Neural progenitor cell (in vitro differentiated cells): ENCODE measurements around the gene NETO1.

ENCODE experiments used
- EZH2 ChIP-seq: fragments of 200-600 bp; sonication (generic); IDR thresholded peaks from 2 replicates; pipeline ENCODE4 v1.6.1; 2017; ENCODE audit warnings: antibody characterized with exemption, mild to moderate bottlenecking, moderate library complexity
- TF ChIP-seq, protein P1 (sequence below): fragments of 200-600 bp; sonication (generic); IDR thresholded peaks from 2 replicates; pipeline ENCODE4 v1.5.1; 2017; ENCODE audit warnings: antibody characterized with exemption, mild to moderate bottlenecking

DNA sequence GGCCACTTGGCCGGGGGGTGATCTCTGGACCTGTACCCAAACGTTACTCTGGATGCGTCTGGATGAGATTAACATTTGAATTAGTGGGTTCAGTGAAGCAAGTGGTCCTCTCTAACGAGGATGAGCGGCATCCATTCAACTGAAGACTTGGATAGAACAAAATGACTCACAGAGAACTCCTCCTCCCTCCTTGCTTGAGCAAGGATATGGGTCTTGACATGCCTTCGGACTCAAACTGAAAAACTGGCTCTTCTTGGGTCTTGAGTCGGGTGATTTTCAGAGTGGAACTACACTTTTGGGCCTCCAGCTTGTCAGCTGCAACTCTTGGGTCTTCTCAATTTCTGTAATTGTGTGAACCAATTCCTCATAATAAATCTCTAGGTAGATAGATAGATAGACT is 47.2 kb downstream of the NETO1 start:
- no peak for TF ChIP-seq EZH2
- TF ChIP-seq, protein P1, sequence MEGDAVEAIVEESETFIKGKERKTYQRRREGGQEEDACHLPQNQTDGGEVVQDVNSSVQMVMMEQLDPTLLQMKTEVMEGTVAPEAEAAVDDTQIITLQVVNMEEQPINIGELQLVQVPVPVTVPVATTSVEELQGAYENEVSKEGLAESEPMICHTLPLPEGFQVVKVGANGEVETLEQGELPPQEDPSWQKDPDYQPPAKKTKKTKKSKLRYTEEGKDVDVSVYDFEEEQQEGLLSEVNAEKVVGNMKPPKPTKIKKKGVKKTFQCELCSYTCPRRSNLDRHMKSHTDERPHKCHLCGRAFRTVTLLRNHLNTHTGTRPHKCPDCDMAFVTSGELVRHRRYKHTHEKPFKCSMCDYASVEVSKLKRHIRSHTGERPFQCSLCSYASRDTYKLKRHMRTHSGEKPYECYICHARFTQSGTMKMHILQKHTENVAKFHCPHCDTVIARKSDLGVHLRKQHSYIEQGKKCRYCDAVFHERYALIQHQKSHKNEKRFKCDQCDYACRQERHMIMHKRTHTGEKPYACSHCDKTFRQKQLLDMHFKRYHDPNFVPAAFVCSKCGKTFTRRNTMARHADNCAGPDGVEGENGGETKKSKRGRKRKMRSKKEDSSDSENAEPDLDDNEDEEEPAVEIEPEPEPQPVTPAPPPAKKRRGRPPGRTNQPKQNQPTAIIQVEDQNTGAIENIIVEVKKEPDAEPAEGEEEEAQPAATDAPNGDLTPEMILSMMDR: no peak
